ENCODE measurements around the gene ANKMY1. TPM values are rescaled to one million over a fixed set of nuclear protein-coding genes. Genes with fewer than 3 reads are reported as not detected.

ANKMY1 gene
- total RNA-seq, 4 donors from 2014 or later: 13.3 to 40.8 (median 22.0) TPM

- Histone ChIP-seq H3K27ac (no peak overlapping the region), H3K27me3 (no peaks in the 10 kb centered on the region), H3K4me1 (no peaks in the 10 kb centered on the region), H3K36me3 (no peaks in the 10 kb centered on the region), H3K9me3 (no peaks in the 10 kb centered on the region), H3K4me3 (no peak overlapping the region)
- TF ChIP-seq POLR2A (IDR thresholded peaks at IDR 0.05) (no peak), CTCF (IDR thresholded peaks at IDR 0.05) (no peak)
- intact Hi-C loops (cut with DNase I; ENCODE audit: low total_unique reads): no loop called here
- DNase-seq: peak in 1 of 2 donors; percentile 5
Measured at GRCh38 chr2:240502059-240502429, 55.7 kb downstream of the ANKMY1 start.

- intact Hi-C loops (cut with DNase I; ENCODE audit: low total_unique reads): no loop called here
- Histone ChIP-seq H3K27ac (no peak overlapping the region), H3K4me1 (no peaks in the 10 kb centered on the region), H3K27me3 (no peaks in the 10 kb centered on the region), H3K4me3 (no peak overlapping the region), H3K9me3 (no peaks in the 10 kb centered on the region), H3K36me3 (no peaks in the 10 kb centered on the region)
- TF ChIP-seq POLR2A (IDR thresholded peaks at IDR 0.05): no peak
- TF ChIP-seq CTCF (IDR thresholded peaks at IDR 0.05): no peak
- peak in 1 of 2 donors; percentile 4 for DNase-seq
Measured at GRCh38 chr2:240501531-240501991, 56.2 kb downstream of the ANKMY1 start.

DNA sequence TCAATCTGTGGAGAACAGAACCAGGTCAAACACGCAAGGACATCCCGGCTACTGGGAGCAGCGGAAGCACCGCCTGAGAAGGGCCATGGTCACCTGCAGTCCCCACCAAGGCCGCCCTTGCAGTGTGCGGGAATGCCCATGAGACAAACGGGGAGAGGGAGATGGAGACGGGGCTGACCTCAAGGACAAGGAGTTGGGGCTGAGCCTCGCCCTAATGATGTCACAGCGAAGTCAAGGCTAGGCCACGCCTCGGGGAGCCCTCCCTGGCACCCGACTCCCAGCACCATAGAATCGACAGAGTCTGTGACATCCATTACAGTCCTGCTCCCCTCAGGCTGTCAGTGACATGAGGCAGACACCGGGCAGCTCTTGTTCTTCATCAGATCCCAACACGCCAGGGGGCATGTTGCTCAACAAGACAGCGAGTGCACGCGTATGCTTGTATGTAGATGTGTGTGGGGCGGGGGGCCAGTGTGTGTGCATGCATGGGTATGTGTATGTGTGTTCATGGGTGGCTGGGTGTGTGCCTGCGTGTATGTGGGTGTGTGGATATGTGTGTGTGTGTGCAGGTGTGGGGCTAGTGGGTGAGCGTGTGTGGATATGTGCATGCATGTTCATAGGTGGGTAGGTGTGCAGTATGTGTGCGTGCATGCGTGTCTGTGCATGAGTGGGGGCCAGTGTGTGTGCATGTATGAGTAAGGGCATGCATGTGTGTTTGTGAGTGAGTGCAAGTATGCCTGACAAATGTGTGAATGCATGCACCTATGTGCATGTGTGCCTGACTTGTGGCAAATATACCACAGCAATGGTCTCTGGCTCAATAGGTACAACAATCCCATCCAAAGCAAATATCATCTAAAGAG lies 57.0 kb downstream of the ANKMY1 start:
- Histone ChIP-seq H3K9me3 (no peaks in the 10 kb centered on the region), H3K27ac (no peak overlapping the region), H3K4me3 (no peak overlapping the region), H3K27me3 (no peaks in the 10 kb centered on the region), H3K36me3 (no peaks in the 10 kb centered on the region), H3K4me1 (no peaks in the 10 kb centered on the region)
- no peak for TF ChIP-seq CTCF (IDR thresholded peaks at IDR 0.05)
- TF ChIP-seq POLR2A (IDR thresholded peaks at IDR 0.05): no peak
- peak in 1 of 2 donors; percentile 8 for DNase-seq
- intact Hi-C loops (cut with DNase I; ENCODE audit: low total_unique reads): no loop called here

DNA sequence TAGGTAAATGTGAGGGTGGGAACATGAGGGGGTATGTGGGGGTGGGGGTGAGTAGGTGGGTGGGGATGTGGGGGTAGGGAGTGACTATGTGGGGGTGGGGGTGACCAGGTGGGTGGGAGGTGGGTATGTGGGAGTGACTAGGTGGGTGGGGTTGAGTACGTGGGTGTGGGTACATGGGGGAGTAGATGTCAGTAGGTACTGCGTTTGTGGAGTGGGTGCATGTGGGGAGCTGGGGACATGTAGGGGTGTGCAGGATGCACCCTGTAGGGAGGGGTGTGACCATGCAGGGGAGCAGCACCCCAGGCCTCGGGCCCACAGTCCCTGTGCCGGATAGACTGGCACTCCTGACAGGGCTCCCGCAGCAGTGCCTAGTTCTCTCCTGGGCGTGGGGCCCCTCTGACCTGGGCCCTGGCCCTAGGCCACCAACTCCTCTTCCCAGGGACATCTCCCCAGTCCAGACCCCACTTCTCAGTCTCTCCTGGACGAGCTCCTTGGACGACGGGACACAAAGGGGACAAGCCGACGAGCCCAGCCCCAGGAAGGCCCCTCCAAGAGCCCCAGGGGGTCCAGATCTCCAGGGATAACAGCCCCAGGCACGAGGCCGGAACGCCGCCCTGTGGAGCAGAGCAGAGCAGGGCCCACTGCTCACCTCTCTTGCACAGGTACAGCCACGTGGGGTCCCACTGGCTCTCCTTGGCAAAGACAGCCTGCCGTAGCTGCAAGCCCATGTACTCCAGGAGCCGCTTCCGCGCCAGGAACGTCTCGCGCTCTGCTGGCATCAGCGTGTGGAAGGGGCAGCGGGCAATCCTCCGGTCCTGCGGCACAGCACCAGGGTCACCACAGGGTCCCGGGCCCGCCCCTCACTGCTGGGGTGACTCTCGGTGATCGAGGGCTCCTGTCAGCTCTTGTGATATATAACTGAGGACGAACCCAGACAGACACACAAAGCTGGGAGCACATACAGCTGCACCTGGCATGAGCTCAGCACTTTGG lies 58.2 kb downstream of the ANKMY1 start:
- TF ChIP-seq CTCF (IDR thresholded peaks at IDR 0.05) (no peak), POLR2A (IDR thresholded peaks at IDR 0.05) (no peak)
- Histone ChIP-seq H3K4me1 (no peaks in the 10 kb centered on the region), H3K27me3 (no peaks in the 10 kb centered on the region), H3K9me3 (no peaks in the 10 kb centered on the region), H3K4me3 (no peak overlapping the region), H3K27ac (no peak overlapping the region), H3K36me3 (no peaks in the 10 kb centered on the region)
- peak in 1 of 2 donors; percentile 11 for DNase-seq
- intact Hi-C loops (cut with DNase I; ENCODE audit: low total_unique reads): no loop called here

- DNase-seq: no peak
- no peak for TF ChIP-seq POLR2A (IDR thresholded peaks at IDR 0.05)
- no peak for TF ChIP-seq CTCF (IDR thresholded peaks at IDR 0.05)
Measured at GRCh38 chr2:240498958-240499260, 58.9 kb downstream of the ANKMY1 start.

More at GRCh38 chr2:240498958-240499260, 58.9 kb downstream of the ANKMY1 start:
- H3K9me3 ChIP-seq: no peaks in the 10 kb centered on the region
- H3K4me3 ChIP-seq: no peak overlapping the region
- no peaks in the 10 kb centered on the region for H3K27me3 ChIP-seq
- no peaks in the 10 kb centered on the region for H3K4me1 ChIP-seq
- intact Hi-C loops (cut with DNase I; ENCODE audit: low total_unique reads): no loop called here
- H3K27ac ChIP-seq: no peak overlapping the region
- H3K36me3 ChIP-seq: no peaks in the 10 kb centered on the region
